ENCODE data around the gene ERN1. TPM values are rescaled to one million over a fixed set of nuclear protein-coding genes. Genes with fewer than 3 reads are reported as not detected.

ERN1 gene
- total RNA-seq, 4 donors from 2014 or later, result 14.6 to 54.4 (median 30.4) TPM

- ATAC-seq (ENCODE audit: low FRiP score), result no peak
- TF ChIP-seq CTCF (IDR thresholded peaks at IDR 0.05), result no peak
- no peak for DNase-seq (ENCODE audit: low spot score)
Observed at GRCh38 chr17:64003526-64004121, 126.3 kb downstream of the ERN1 start.

- no peak for TF ChIP-seq CTCF (IDR thresholded peaks at IDR 0.05)
- DNase-seq (ENCODE audit: low spot score), result peak; percentile 9
- no peak for ATAC-seq (ENCODE audit: low FRiP score)
Observed at GRCh38 chr17:64002658-64003525, 127.1 kb downstream of the ERN1 start.

GRCh38 chr17:64001763-64002529 is 128.0 kb downstream of the ERN1 start:
- DNase-seq (ENCODE audit: low spot score) (peak; percentile 27), ATAC-seq (ENCODE audit: low FRiP score) (no peak)
- TF ChIP-seq CTCF (IDR thresholded peaks at IDR 0.05), result no peak

- no peak for ATAC-seq (ENCODE audit: low FRiP score)
- no peak for TF ChIP-seq CTCF (IDR thresholded peaks at IDR 0.05)
- no peak for DNase-seq (ENCODE audit: low spot score)
Observed at GRCh38 chr17:64001091-64001579, 128.8 kb downstream of the ERN1 start.

- ATAC-seq (ENCODE audit: low FRiP score) (no peak), DNase-seq (ENCODE audit: low spot score) (peak; percentile 9)
- no peak for TF ChIP-seq CTCF (IDR thresholded peaks at IDR 0.05)
Observed at GRCh38 chr17:63999680-64000531, 130.0 kb downstream of the ERN1 start.

Data from omental fat pad (tissue), 4 donors.